Ovary (tissue), 9 donors: ENCODE results near the gene CPTP. TPM values are rescaled to one million over a fixed set of nuclear protein-coding genes. Genes with fewer than 3 reads are reported as not detected.

Source experiments
- DNase-seq, 5 donors: peaks; one replicate each; pipeline ENCODE4 v3.0.0-alpha.2; 2019 to 2020
- H3K27ac ChIP-seq, 2 donors: fragments of 200-600 bp; one replicate each; pipeline versions ENCODE4 v1.5.1 to v1.8.0; 2019 to 2022
- H3K27me3 ChIP-seq: fragments of 200-600 bp; one replicate; pipeline ENCODE4 v1.8.0; 2022
- H3K36me3 ChIP-seq: fragments of 200-600 bp; sonication (generic); one replicate; pipeline ENCODE4 v1.5.1; 2019
- H3K4me1 ChIP-seq: one replicate; pipeline ENCODE4 v1.8.1; 2013; ENCODE audit warnings: mild to moderate bottlenecking, moderate library complexity; ENCODE audit not compliant: insufficient read depth
- H3K4me3 ChIP-seq: fragments of 200-600 bp; sonication (generic); one replicate; pipeline ENCODE4 v1.5.1; 2017
- H3K9me3 ChIP-seq, 2 donors: fragments of 200-600 bp in 1 of 2; sonication (generic) in 1 of 2; one replicate each; pipeline versions ENCODE4 v1.5.1 to v1.8.1; 2013 to 2019; ENCODE audit warnings: mild to moderate bottlenecking in 1 of 2, moderate library complexity in 1 of 2
- EP300 ChIP-seq: sonication (generic); formaldehyde crosslinking; IDR thresholded peaks from one replicate; pipeline ENCODE4 v1.6.1; 2017; ENCODE audit warnings: antibody characterized with exemption
- POLR2A ChIP-seq: fragments of 450-650 bp; IDR thresholded peaks from one replicate; pipeline ENCODE4 v1.6.1; 2017; ENCODE audit warnings: antibody characterized with exemption, mild to moderate bottlenecking, moderate library complexity
- WGBS, 3 donors: extraction: QIAGEN DNeasy Blood & Tissue Kit in 1 of 3; methylation state at CpG; one replicate each; pipeline versions ENCODE4 v1.1.5 to v1.1.7; 2013 to 2017; 5-methylcytosine and 5-hydroxymethylcytosine counted together
- intact Hi-C, 4 donors: fragments of 100-400 bp; cut with DNase I; formaldehyde crosslinking; loops; one replicate each; pipeline versions ENCODE4 v1.11.0 to v1.15.1; 2022 to 2023
- polyA plus RNA-seq, 2 donors: library from polyadenylated mRNA; stranded (reverse); fragments of 200-250 nt in 1 of 2; fragments of 350-450 nt in 1 of 2; fragmentation: Illumina TruSeq in 1 of 2; extraction: RNeasy Lipid Tissue Mini Kit (QIAGEN cat#74804) in 1 of 2; gene quantifications; one replicate each; pipeline ENCODE4 v1.2.3, GENCODE V29; 2013 to 2014
- total RNA-seq, 7 donors: library from RNA; depleted of rRNA in 2 of 7; stranded (reverse); fragments of >200 nt in 2 of 7; fragmentation: NEBNext Ultra II Directional in 3 of 7; extraction: Animal tissue kit (Norgen Biotek cat#: 25700) in 3 of 7; gene quantifications; one replicate each; pipeline versions ENCODE4 v1.1.0 to v1.2.4, GENCODE V29; 2016 to 2023
- TF ChIP-seq, protein P1 (sequence below), 3 donors: fragments of 450-650 bp in 2 of 3; fragments of 200-600 bp in 1 of 3; IDR thresholded peaks; one replicate each; pipeline versions ENCODE4 v1.5.1 to v1.8.0; 2016 to 2022; ENCODE audit warnings: antibody characterized with exemption in 3 of 3, mild to moderate bottlenecking in 1 of 3
- donor health status: DM: no; HTN: no; CAD: no; lungs with moderate emphysema.
- donor health status: DM: no; HTN: no; CAD: no.
- donor health status: Bipolar disorder and iron deficiency.
- donor health status: DM: yes; HTN: yes; CAD: no.
- donor health status: DM: no; HTN: no; CAD: no.
- donor health status: DM: yes; HTN: yes; CAD: no.

Gene CPTP
- total and polyA plus RNA-seq, 9 donors, result 2.4 to 21.0 (median 14.8) TPM

- intact Hi-C loops, result loop anchor here in 2 of 4 donors (10.0 kb wide), 2 partner anchors 133 to 257 kb away; partner anchors contain the start of gene C1orf159 (in 1 of the 2)
- Histone ChIP-seq H3K4me1 (peaks cover 7% of the 10 kb centered on the region), H3K36me3 (no peaks in the 10 kb centered on the region), H3K27me3 (no peaks in the 10 kb centered on the region), H3K27ac (no peak overlapping the region), H3K9me3 (no peaks in the 10 kb centered on the region), H3K4me3 (no peak overlapping the region)
- WGBS, 3 donors, result 49 to 55% (median 55%) methylated on average over 12 of the region's 12 CpGs
- TF ChIP-seq POLR2A (no peak), EP300 (no peak)
- TF ChIP-seq, protein P1, sequence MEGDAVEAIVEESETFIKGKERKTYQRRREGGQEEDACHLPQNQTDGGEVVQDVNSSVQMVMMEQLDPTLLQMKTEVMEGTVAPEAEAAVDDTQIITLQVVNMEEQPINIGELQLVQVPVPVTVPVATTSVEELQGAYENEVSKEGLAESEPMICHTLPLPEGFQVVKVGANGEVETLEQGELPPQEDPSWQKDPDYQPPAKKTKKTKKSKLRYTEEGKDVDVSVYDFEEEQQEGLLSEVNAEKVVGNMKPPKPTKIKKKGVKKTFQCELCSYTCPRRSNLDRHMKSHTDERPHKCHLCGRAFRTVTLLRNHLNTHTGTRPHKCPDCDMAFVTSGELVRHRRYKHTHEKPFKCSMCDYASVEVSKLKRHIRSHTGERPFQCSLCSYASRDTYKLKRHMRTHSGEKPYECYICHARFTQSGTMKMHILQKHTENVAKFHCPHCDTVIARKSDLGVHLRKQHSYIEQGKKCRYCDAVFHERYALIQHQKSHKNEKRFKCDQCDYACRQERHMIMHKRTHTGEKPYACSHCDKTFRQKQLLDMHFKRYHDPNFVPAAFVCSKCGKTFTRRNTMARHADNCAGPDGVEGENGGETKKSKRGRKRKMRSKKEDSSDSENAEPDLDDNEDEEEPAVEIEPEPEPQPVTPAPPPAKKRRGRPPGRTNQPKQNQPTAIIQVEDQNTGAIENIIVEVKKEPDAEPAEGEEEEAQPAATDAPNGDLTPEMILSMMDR (IDR thresholded peaks at IDR 0.05), result no peak
- no peak for DNase-seq
These were observed 46.8 kb downstream of the CPTP start for GRCh38 chr1:1371364-1371745.

- H3K9me3 ChIP-seq, result no peaks in the 10 kb centered on the region
- 24 to 27% (median 24%) methylated on average over 22 to 26 of the region's 26 CpGs for WGBS, 3 donors
- no peak for TF ChIP-seq POLR2A
- TF ChIP-seq, protein P1 (IDR thresholded peaks at IDR 0.05), result peak; percentile 87 to 90 (median 90)
- intact Hi-C loops, result loop anchor here in 2 of 4 donors (10.0 kb wide), 2 partner anchors 133 to 257 kb away; partner anchors contain the start of gene C1orf159 (in 1 of the 2)
- H3K4me1 ChIP-seq, result peaks cover 7% of the 10 kb centered on the region
- H3K4me3 ChIP-seq, result no peak overlapping the region
- no peaks in the 10 kb centered on the region for H3K36me3 ChIP-seq
- H3K27ac ChIP-seq, result no peak overlapping the region
- no peaks in the 10 kb centered on the region for H3K27me3 ChIP-seq
- peak; percentile 64 to 85 (median 78) for DNase-seq
These were observed 47.4 kb downstream of the CPTP start for GRCh38 chr1:1371746-1372711.

DNA sequence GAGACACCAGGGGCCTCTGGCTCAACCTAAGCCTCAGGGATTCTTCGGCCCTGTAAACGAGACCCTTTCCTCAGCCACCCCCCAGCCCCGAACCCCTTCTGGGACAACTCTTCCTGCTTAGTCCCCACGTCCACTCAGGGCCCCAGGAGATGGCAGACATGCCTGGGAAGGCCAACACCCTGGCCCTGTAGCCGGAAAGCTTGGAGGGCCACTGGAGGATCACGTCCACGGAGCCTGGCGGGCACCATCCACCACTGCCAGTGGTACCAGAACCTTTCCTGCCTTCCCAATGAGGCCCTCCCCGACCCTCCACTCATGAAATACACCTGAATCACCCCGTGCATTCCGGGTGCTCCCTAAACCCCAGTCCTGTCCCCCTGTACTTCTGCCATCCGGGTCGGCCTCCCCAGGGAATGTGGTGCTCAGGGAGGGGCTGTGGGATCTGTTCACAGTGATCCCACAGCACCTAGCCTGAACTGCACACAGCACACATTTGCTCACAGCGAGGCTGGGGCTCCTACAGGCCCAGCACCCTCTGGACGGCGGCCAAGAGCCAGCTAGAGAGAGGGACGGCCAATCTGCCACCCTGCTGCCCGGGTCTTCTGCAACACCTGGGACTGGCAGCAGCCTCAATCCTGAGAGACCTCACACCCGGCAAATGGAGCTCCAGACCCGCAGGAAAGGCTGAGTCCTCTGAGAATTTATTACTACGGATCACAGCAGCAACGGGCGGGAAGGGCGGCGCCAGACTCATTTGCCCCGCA, 48.6 kb downstream of the CPTP start:
- intact Hi-C loops, result loop anchor here in 2 of 4 donors (10.0 kb wide), 2 partner anchors 132 to 258 kb away; partner anchors contain the start of gene C1orf159 (in 1 of the 2)
- Histone ChIP-seq H3K27me3 (no peaks in the 10 kb centered on the region), H3K27ac (no peak overlapping the region), H3K9me3 (no peaks in the 10 kb centered on the region), H3K4me1 (peaks cover 7% of the 10 kb centered on the region), H3K4me3 (no peak overlapping the region), H3K36me3 (no peaks in the 10 kb centered on the region)
- TF ChIP-seq, protein P1 (IDR thresholded peaks at IDR 0.05), result no peak
- TF ChIP-seq POLR2A (no peak), EP300 (no peak)
- WGBS, 3 donors, result 81 to 84% (median 82%) methylated on average over 26 of the region's 26 CpGs
- DNase-seq, result peak in 2 of 5 donors; percentile 50 to 53
